ENCODE data around the gene LRRC8B. TPM values are rescaled to one million over a fixed set of nuclear protein-coding genes. Genes with fewer than 3 reads are reported as not detected.
A peak's percentile ranks its signal among the peaks of the same experiment; 100 is the strongest.

LRRC8B gene
- total and polyA plus RNA-seq, 2 of the 13 experiments (the other 11 are each of a cell fraction or from before 2014, with no cell fraction given), result 4.9 to 7.6 TPM

DNA sequence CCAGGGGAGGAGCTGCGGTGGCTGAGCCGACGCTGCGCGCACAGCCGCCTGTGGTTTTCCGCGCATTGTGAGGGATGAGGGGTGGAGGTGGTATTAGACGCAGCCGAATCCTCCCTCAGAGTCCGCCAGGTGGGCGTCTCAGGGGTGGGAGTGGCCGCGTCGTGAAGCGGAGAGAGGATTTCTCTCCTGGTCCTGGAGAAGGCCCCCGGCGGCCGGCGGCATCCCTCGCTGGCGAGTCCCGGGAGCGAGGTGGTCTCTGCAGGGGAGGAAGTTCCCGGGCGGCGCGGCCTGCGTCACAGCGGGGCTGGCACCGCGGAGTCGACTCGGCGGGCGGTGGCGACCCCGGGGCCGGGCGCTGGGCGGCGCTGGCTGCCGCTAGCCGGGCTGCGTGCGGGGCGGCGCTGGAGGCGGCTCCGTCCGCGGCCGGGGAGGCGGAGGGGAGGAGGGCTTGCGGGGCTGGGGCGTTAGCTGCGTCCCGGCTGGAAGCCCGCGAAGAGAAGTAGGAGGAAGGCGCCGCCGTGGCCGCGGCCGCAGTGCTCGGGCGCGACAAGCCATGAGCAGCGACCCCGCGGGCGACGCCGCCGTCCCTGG is 108.1 kb downstream of the LRRC8B start, which contains the start of gene LRRC8C (continued):
- TF ChIP-seq RBM39 (IDR thresholded peaks at IDR 0.05; ENCODE audit: low read depth, low read length, poor library complexity, severe bottlenecking), result peak; percentile 19
- no peak for TF ChIP-seq ZNF33B (CRISPR knock-in tag; IDR thresholded peaks at IDR 0.05)
- no peak for TF ChIP-seq ZNF180 (CRISPR knock-in tag; IDR thresholded peaks at IDR 0.05; ENCODE audit: borderline replicate concordance, low read depth)
- TF ChIP-seq, protein P1, sequence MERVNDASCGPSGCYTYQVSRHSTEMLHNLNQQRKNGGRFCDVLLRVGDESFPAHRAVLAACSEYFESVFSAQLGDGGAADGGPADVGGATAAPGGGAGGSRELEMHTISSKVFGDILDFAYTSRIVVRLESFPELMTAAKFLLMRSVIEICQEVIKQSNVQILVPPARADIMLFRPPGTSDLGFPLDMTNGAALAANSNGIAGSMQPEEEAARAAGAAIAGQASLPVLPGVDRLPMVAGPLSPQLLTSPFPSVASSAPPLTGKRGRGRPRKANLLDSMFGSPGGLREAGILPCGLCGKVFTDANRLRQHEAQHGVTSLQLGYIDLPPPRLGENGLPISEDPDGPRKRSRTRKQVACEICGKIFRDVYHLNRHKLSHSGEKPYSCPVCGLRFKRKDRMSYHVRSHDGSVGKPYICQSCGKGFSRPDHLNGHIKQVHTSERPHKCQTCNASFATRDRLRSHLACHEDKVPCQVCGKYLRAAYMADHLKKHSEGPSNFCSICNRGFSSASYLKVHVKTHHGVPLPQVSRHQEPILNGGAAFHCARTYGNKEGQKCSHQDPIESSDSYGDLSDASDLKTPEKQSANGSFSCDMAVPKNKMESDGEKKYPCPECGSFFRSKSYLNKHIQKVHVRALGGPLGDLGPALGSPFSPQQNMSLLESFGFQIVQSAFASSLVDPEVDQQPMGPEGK (CRISPR knock-in tag; IDR thresholded peaks at IDR 0.05), result 0 out of 2 replicates have a peak, but pooled peaks have one; percentile 8
- no peak for TF ChIP-seq MYNN (CRISPR knock-in tag; IDR thresholded peaks at IDR 0.05; ENCODE audit: low read depth)
- TF ChIP-seq, protein P2, sequence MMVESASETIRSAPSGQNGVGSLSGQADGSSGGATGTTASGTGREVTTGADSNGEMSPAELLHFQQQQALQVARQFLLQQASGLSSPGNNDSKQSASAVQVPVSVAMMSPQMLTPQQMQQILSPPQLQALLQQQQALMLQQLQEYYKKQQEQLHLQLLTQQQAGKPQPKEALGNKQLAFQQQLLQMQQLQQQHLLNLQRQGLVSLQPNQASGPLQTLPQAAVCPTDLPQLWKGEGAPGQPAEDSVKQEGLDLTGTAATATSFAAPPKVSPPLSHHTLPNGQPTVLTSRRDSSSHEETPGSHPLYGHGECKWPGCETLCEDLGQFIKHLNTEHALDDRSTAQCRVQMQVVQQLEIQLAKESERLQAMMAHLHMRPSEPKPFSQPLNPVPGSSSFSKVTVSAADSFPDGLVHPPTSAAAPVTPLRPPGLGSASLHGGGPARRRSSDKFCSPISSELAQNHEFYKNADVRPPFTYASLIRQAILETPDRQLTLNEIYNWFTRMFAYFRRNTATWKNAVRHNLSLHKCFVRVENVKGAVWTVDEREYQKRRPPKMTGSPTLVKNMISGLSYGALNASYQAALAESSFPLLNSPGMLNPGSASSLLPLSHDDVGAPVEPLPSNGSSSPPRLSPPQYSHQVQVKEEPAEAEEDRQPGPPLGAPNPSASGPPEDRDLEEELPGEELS (CRISPR knock-in tag; IDR thresholded peaks at IDR 0.05), result no peak
- TF ChIP-seq NFE2 (CRISPR knock-in tag; IDR thresholded peaks at IDR 0.05), result no peak
- TF ChIP-seq SP4 (CRISPR knock-in tag; IDR thresholded peaks at IDR 0.05), result peak; percentile 46; the same call in 1 of the 2 replicates
- TF ChIP-seq ZFP62 (CRISPR knock-in tag; IDR thresholded peaks at IDR 0.05), result no peak
- TF ChIP-seq, protein P3, sequence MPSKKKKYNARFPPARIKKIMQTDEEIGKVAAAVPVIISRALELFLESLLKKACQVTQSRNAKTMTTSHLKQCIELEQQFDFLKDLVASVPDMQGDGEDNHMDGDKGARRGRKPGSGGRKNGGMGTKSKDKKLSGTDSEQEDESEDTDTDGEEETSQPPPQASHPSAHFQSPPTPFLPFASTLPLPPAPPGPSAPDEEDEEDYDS (CRISPR knock-in tag; IDR thresholded peaks at IDR 0.05), result no peak
- TF ChIP-seq SPEN (CRISPR knock-in tag; IDR thresholded peaks at IDR 0.05; ENCODE audit: low read depth), result no peak
- TF ChIP-seq, protein P4, sequence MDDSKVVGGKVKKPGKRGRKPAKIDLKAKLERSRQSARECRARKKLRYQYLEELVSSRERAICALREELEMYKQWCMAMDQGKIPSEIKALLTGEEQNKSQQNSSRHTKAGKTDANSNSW (CRISPR knock-in tag; IDR thresholded peaks at IDR 0.05; ENCODE audit: borderline replicate concordance), result no peak
- TF ChIP-seq SMAD3 (CRISPR knock-in tag; IDR thresholded peaks at IDR 0.05), result no peak
- TF ChIP-seq, protein P5, sequence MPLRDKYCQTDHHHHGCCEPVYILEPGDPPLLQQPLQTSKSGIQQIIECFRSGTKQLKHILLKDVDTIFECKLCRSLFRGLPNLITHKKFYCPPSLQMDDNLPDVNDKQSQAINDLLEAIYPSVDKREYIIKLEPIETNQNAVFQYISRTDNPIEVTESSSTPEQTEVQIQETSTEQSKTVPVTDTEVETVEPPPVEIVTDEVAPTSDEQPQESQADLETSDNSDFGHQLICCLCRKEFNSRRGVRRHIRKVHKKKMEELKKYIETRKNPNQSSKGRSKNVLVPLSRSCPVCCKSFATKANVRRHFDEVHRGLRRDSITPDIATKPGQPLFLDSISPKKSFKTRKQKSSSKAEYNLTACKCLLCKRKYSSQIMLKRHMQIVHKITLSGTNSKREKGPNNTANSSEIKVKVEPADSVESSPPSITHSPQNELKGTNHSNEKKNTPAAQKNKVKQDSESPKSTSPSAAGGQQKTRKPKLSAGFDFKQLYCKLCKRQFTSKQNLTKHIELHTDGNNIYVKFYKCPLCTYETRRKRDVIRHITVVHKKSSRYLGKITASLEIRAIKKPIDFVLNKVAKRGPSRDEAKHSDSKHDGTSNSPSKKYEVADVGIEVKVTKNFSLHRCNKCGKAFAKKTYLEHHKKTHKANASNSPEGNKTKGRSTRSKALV (CRISPR knock-in tag; IDR thresholded peaks at IDR 0.05), result no peak
- TF ChIP-seq, protein P6, sequence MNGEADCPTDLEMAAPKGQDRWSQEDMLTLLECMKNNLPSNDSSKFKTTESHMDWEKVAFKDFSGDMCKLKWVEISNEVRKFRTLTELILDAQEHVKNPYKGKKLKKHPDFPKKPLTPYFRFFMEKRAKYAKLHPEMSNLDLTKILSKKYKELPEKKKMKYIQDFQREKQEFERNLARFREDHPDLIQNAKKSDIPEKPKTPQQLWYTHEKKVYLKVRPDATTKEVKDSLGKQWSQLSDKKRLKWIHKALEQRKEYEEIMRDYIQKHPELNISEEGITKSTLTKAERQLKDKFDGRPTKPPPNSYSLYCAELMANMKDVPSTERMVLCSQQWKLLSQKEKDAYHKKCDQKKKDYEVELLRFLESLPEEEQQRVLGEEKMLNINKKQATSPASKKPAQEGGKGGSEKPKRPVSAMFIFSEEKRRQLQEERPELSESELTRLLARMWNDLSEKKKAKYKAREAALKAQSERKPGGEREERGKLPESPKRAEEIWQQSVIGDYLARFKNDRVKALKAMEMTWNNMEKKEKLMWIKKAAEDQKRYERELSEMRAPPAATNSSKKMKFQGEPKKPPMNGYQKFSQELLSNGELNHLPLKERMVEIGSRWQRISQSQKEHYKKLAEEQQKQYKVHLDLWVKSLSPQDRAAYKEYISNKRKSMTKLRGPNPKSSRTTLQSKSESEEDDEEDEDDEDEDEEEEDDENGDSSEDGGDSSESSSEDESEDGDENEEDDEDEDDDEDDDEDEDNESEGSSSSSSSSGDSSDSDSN (CRISPR knock-in tag; IDR thresholded peaks at IDR 0.05), result no peak
- no peak for TF ChIP-seq TMF1 (CRISPR knock-in tag; IDR thresholded peaks at IDR 0.05; ENCODE audit: low read depth)
- no peak for TF ChIP-seq KLF11 (CRISPR knock-in tag; IDR thresholded peaks at IDR 0.05)
- TF ChIP-seq ZNF891 (CRISPR knock-in tag; IDR thresholded peaks at IDR 0.05), result no peak
- 0 out of 2 replicates have a peak, but pooled peaks have one; percentile 51 for TF ChIP-seq ATF7-NPFF (CRISPR knock-in tag; IDR thresholded peaks at IDR 0.05; ENCODE audit: low read depth)
